Retina (tissue), 1 donor: Measurements from ENCODE around the gene DZIP1.

Experiments used
- DNase-seq: peaks from one replicate; pipeline ENCODE4 v3.0.0-alpha.2; 2016

The DZIP1 gene

GRCh38 chr13:95541308-95541707 is 103.2 kb downstream of the DZIP1 start:
- DNase-seq: no peak

DNA sequence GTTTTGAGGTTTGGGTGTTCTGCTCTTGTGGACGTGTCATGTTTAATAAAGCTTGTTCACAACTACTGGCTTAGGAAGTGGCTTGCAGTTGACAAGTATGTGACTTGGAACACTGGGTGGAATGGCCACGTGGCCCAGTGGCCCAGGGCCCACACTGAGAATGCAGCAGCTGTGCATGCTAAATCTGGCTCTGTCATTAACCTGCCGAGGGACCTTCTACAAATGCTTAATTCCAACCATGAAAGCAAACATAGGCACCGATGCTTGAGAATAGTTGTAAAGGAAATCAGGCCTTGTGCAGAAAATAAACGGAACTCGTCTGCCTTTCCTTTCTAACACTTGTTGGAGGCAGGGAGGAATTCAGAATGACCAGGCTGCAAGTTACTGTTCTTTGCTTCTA is 103.6 kb downstream of the DZIP1 start:
- peak; percentile 49 for DNase-seq

DNA sequence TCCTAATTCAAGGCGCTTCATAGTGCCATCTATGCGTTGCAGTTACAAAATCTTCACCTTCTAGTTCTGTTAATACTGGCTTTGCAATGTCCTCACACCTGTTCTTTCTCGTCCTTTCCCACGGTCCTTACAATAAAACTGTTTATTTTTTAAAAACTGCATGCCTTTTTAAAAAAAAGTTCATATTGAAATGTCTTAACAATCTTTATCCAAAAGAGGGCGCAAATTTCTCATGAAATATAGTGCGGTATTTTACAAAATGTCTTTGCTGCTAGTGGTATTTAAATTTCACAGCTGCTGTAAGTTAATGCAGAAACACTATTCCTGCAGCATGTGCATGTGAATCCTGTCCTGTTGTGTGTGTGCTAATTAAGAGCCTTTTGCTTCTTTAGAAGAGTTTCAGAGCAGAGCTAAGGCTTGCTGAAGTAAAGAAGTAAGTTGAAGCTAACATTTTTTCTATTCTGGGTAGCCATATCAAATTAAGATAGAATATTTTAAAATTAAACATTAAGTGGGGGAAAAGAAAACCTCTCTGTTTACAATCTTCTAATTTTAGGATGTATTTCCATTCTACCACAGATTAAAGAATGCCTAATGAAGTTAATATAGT is 107.8 kb downstream of the DZIP1 start:
- DNase-seq: no peak

GRCh38 chr13:95535243-95535642 is 109.3 kb downstream of the DZIP1 start:
- no peak for DNase-seq

- peak; percentile 40 for DNase-seq
Measured at GRCh38 chr13:95533545-95534160, 110.9 kb downstream of the DZIP1 start.

GRCh38 chr13:95530178-95530577 is 114.3 kb downstream of the DZIP1 start:
- no peak for DNase-seq
